Fibroblast of pulmonary artery (primary cell): ENCODE measurements around the gene OR51M1.

Experiments
- DNase-seq: peaks from one replicate; pipeline ENCODE4 v3.0.0-alpha.2; 2010; ENCODE audit warnings: low read depth
- H3K4me3 ChIP-seq: replicated peaks from 2 replicates; pipeline ENCODE4 v1.5.1; 2011; ENCODE audit warnings: low read depth, mild to moderate bottlenecking, control low read depth, low read length, moderate library complexity
- CTCF ChIP-seq: IDR thresholded peaks from 2 replicates; pipeline ENCODE4 v1.5.1; 2011; ENCODE audit warnings: mild to moderate bottlenecking, control low read depth, low read length, inconsistent platforms; ENCODE audit errors: missing control alignments

The OR51M1 gene

GRCh38 chr11:5366856-5367255, 16.8 kb upstream of the OR51M1 start:
- DNase-seq, result peak; percentile 14
- no peak for TF ChIP-seq CTCF
- H3K4me3 ChIP-seq, result no peak overlapping the region

GRCh38 chr11:5367448-5368074, 16.1 kb upstream of the OR51M1 start:
- DNase-seq, result peak; percentile 92
- TF ChIP-seq CTCF, result no peak
- no peak overlapping the region for H3K4me3 ChIP-seq

GRCh38 chr11:5368502-5369043, 15.0 kb upstream of the OR51M1 start:
- TF ChIP-seq CTCF, result no peak
- no peak overlapping the region for H3K4me3 ChIP-seq
- DNase-seq, result no peak

- no peak overlapping the region for H3K4me3 ChIP-seq
- peak; percentile 64 for DNase-seq
- peak; percentile 53 for TF ChIP-seq CTCF
These were observed 13.8 kb upstream of the OR51M1 start for GRCh38 chr11:5369789-5370188.

GRCh38 chr11:5380740-5381342, 2.8 kb upstream of the OR51M1 start:
- DNase-seq, result peak; percentile 82
- peak; percentile 84 for TF ChIP-seq CTCF
- H3K4me3 ChIP-seq, result no peak overlapping the region

- TF ChIP-seq CTCF, result no peak
- H3K4me3 ChIP-seq, result no peak overlapping the region
- no peak for DNase-seq
These were observed 723 bp downstream of the OR51M1 start for GRCh38 chr11:5384335-5384734.
